Right cardiac atrium (tissue), 5 donors: ENCODE measurements around the gene DOCK4. TPM values are rescaled to one million over a fixed set of nuclear protein-coding genes. Genes with fewer than 3 reads are reported as not detected.
"Not testable (repeated sequence)": the region's sequence is repeated elsewhere in the genome, so short reads cannot be mapped to it uniquely, and the experiment has no call there.

ENCODE experiments used
- ATAC-seq, 2 donors: fragments of 200-7000 bp; cut with Tn5 transposase; one replicate each; pipeline versions ENCODE4 v1.8.0 to v1.9.1; 2020; ENCODE audit warnings: moderate library complexity in 2 of 2, mild to moderate bottlenecking in 1 of 2
- DNase-seq, 3 donors: peaks; one replicate each; pipeline ENCODE4 v3.0.0-alpha.2; 2020
- H3K27ac ChIP-seq: one replicate; pipeline ENCODE4 v1.5.1; 2013; ENCODE audit warnings: mild to moderate bottlenecking, low read length, control low read depth, moderate library complexity
- H3K27me3 ChIP-seq: one replicate; pipeline ENCODE4 v1.6.1; 2013; ENCODE audit not compliant: control insufficient read depth, insufficient read depth
- H3K4me1 ChIP-seq: one replicate; pipeline ENCODE4 v1.6.1; 2013; ENCODE audit warnings: low read length; ENCODE audit not compliant: control insufficient read depth, insufficient read depth
- H3K4me3 ChIP-seq: one replicate; pipeline ENCODE4 v1.5.1; 2013; ENCODE audit warnings: low read length, control low read depth
- H3K9me3 ChIP-seq: one replicate; pipeline ENCODE4 v1.6.1; 2013; ENCODE audit warnings: low read length; ENCODE audit not compliant: control insufficient read depth
- WGBS: extraction: QIAGEN DNeasy Blood & Tissue Kit; methylation state at CpG from one replicate; pipeline ENCODE4 v1.1.7; 2013; 5-methylcytosine and 5-hydroxymethylcytosine counted together
- intact Hi-C, 4 donors: fragments of 100-400 bp; cut with DNase I; formaldehyde crosslinking; loops; one replicate each; pipeline versions ENCODE4 v1.11.0 to v1.14.0; 2022 to 2023
- polyA plus RNA-seq: library from polyadenylated mRNA; stranded (reverse); fragments of 200-250 nt; gene quantifications from one replicate; pipeline ENCODE4 v1.2.3, GENCODE V29; 2013
- total RNA-seq, 4 donors: library from RNA; stranded (reverse); fragmentation: NEBNext Ultra II Directional; extraction: Animal tissue kit (Norgen Biotek cat#: 25700); gene quantifications; one replicate each; pipeline ENCODE4 v1.2.1, GENCODE V29; 2021
- donor health status: healthy with polysubstance abuse.
- donor health status: DM: no; HTN: yes; CAD: no.
- donor health status: DM: no; HTN: no; CAD: no.
- donor health status: DM: no; HTN: yes; CAD: no; lungs with severe emphysema.
- donor health status: DM: yes; HTN: yes; CAD: no.

Gene DOCK4
- total and polyA plus RNA-seq, 5 donors = 5.7 to 19.9 (median 15.7) TPM

GRCh38 chr7:111919631-111920179 lies 286.5 kb downstream of the DOCK4 start:
- intact Hi-C loops = no loop called here
- Histone ChIP-seq H3K4me1 (no peaks in the 10 kb centered on the region), H3K27ac (no peak overlapping the region), H3K27me3 (no peaks in the 10 kb centered on the region), H3K9me3 (no peaks in the 10 kb centered on the region), H3K4me3 (no peak overlapping the region)
- ATAC-seq = no peak
- 88% methylated on average over 5 of the region's 5 CpGs for WGBS
- DNase-seq = no peak

GRCh38 chr7:111919164-111919563 lies 287.0 kb downstream of the DOCK4 start:
- intact Hi-C loops = no loop called here
- Histone ChIP-seq H3K4me1 (no peaks in the 10 kb centered on the region), H3K27ac (no peak overlapping the region), H3K27me3 (no peaks in the 10 kb centered on the region), H3K4me3 (no peak overlapping the region), H3K9me3 (no peaks in the 10 kb centered on the region)
- no peak for DNase-seq
- 95% methylated on average over 2 of the region's 2 CpGs for WGBS
- ATAC-seq = no peak

GRCh38 chr7:111918461-111918860 lies 287.7 kb downstream of the DOCK4 start:
- ATAC-seq (no peak), DNase-seq (no peak)
- H3K27me3 ChIP-seq = no peaks in the 10 kb centered on the region
- 93% methylated on average over 4 of the region's 4 CpGs for WGBS
- H3K9me3 ChIP-seq = no peaks in the 10 kb centered on the region
- intact Hi-C loops = no loop called here
- H3K4me1 ChIP-seq = no peaks in the 10 kb centered on the region
- no peak overlapping the region for H3K27ac ChIP-seq
- H3K4me3 ChIP-seq = no peak overlapping the region

- H3K9me3 ChIP-seq, H3K4me3 ChIP-seq, DNase-seq, H3K4me1 ChIP-seq, H3K27me3 ChIP-seq, intact Hi-C loops, H3K27ac ChIP-seq, ATAC-seq: not testable (repeated sequence)
- 97% methylated on average over 11 of the region's 11 CpGs for WGBS
Measured at GRCh38 chr7:111917404-111917803, 288.8 kb downstream of the DOCK4 start.

GRCh38 chr7:111914291-111914690 lies 291.9 kb downstream of the DOCK4 start:
- Histone ChIP-seq H3K4me3 (no peak overlapping the region), H3K27me3 (no peaks in the 10 kb centered on the region), H3K9me3 (no peaks in the 10 kb centered on the region), H3K4me1 (no peaks in the 10 kb centered on the region), H3K27ac (no peak overlapping the region)
- no peak for ATAC-seq
- DNase-seq = no peak
- intact Hi-C loops = no loop called here
- WGBS = 80% methylated on average over 3 of the region's 3 CpGs

- Histone ChIP-seq H3K27ac (no peak overlapping the region), H3K27me3 (no peaks in the 10 kb centered on the region)
Measured at GRCh38 chr7:111911166-111911961, 294.8 kb downstream of the DOCK4 start.

GRCh38 chr7:111910656-111911055 lies 295.5 kb downstream of the DOCK4 start:
- no peak overlapping the region for H3K4me3 ChIP-seq
- no peaks in the 10 kb centered on the region for H3K4me1 ChIP-seq
- no peak for ATAC-seq
- no peak overlapping the region for H3K27ac ChIP-seq
- no peaks in the 10 kb centered on the region for H3K27me3 ChIP-seq
- DNase-seq = no peak
- WGBS = 89% methylated on average over 5 of the region's 5 CpGs
- intact Hi-C loops = no loop called here
- no peaks in the 10 kb centered on the region for H3K9me3 ChIP-seq

More at GRCh38 chr7:111911166-111911961, 294.8 kb downstream of the DOCK4 start:
- no peaks in the 10 kb centered on the region for H3K9me3 ChIP-seq
- 65% methylated on average over 5 of the region's 5 CpGs for WGBS
- no peaks in the 10 kb centered on the region for H3K4me1 ChIP-seq
- H3K4me3 ChIP-seq = no peak overlapping the region
- ATAC-seq (no peak), DNase-seq (no peak)
- intact Hi-C loops = no loop called here

GRCh38 chr7:111908673-111909072 lies 297.5 kb downstream of the DOCK4 start:
- WGBS = 97% methylated on average over 3 of the region's 3 CpGs
- intact Hi-C loops, H3K4me3 ChIP-seq, H3K4me1 ChIP-seq, DNase-seq, ATAC-seq, H3K27ac ChIP-seq, H3K9me3 ChIP-seq, H3K27me3 ChIP-seq: not testable (repeated sequence)

GRCh38 chr7:111903797-111904196 lies 302.4 kb downstream of the DOCK4 start:
- DNase-seq (no peak), ATAC-seq (no peak)
- no peak overlapping the region for H3K4me3 ChIP-seq
- no peaks in the 10 kb centered on the region for H3K27me3 ChIP-seq
- intact Hi-C loops = no loop called here
- no peak overlapping the region for H3K27ac ChIP-seq
- 92% methylated on average over 2 of the region's 2 CpGs for WGBS
- no peaks in the 10 kb centered on the region for H3K9me3 ChIP-seq
- H3K4me1 ChIP-seq = no peaks in the 10 kb centered on the region

- H3K27ac ChIP-seq = no peak overlapping the region
- no peak for DNase-seq
- H3K4me1 ChIP-seq = no peaks in the 10 kb centered on the region
- no peaks in the 10 kb centered on the region for H3K9me3 ChIP-seq
- H3K27me3 ChIP-seq = no peaks in the 10 kb centered on the region
- 97% methylated on average over 1 of the region's 1 CpG for WGBS
- H3K4me3 ChIP-seq = no peak overlapping the region
- intact Hi-C loops = no loop called here
- no peak for ATAC-seq
Measured at GRCh38 chr7:111903016-111903415, 303.2 kb downstream of the DOCK4 start.

GRCh38 chr7:111900283-111900682 lies 305.9 kb downstream of the DOCK4 start:
- intact Hi-C loops = no loop called here
- no peaks in the 10 kb centered on the region for H3K4me1 ChIP-seq
- H3K27me3 ChIP-seq = no peaks in the 10 kb centered on the region
- 97% methylated on average over 7 of the region's 7 CpGs for WGBS
- no peak for ATAC-seq
- no peak for DNase-seq
- H3K27ac ChIP-seq = no peak overlapping the region
- no peak overlapping the region for H3K4me3 ChIP-seq
- no peaks in the 10 kb centered on the region for H3K9me3 ChIP-seq
